SK-N-SH (cell line): Measurements from ENCODE around the gene ULK3.

ENCODE experiments used
- CHD2 ChIP-seq: fragments of 150-350 bp; IDR thresholded peaks from 2 replicates; pipeline ENCODE4 v1.6.1; 2018; ENCODE audit warnings: low read length; ENCODE audit not compliant: partially characterized antibody
- CTCF ChIP-seq: fragments of 200-600 bp; sonication (generic); IDR thresholded peaks from 2 replicates; pipeline ENCODE4 v1.6.1; 2017; ENCODE audit warnings: antibody characterized with exemption, mild to moderate bottlenecking, moderate library complexity
- EP300 ChIP-seq, 2 experiments: IDR thresholded peaks; 2 replicates each; pipeline versions ENCODE4 v1.4.0 to v1.6.1; 2012; ENCODE audit warnings: borderline replicate concordance in 1 of 2, low read depth in 1 of 2, low read length in 1 of 2
- EZH2phosphoT487 ChIP-seq: fragments of 200-600 bp; sonication (generic); IDR thresholded peaks from 2 replicates; pipeline ENCODE4 v1.6.1; 2017; ENCODE audit warnings: low read depth, mixed run types, mild to moderate bottlenecking, antibody characterized with exemption, moderate library complexity, borderline replicate concordance
- FOXJ3 ChIP-seq: sonication (generic); formaldehyde crosslinking; IDR thresholded peaks from 2 replicates; pipeline ENCODE4 v1.5.1; 2020; ENCODE audit warnings: mild to moderate bottlenecking, missing genetic modification reagents
- FOXM1 ChIP-seq: IDR thresholded peaks from 2 replicates; pipeline ENCODE4 v1.4.0; 2012; ENCODE audit warnings: low read depth, mild to moderate bottlenecking
- GABPA ChIP-seq: IDR thresholded peaks from 2 replicates; pipeline ENCODE4 v1.4.0; 2012; ENCODE audit warnings: low read depth, mild to moderate bottlenecking
- NFIC ChIP-seq: IDR thresholded peaks from 2 replicates; pipeline ENCODE4 v1.4.0; 2012; ENCODE audit warnings: borderline replicate concordance
- POLR2AphosphoS5 ChIP-seq: IDR thresholded peaks from 2 replicates; pipeline ENCODE4 v1.6.1; 2012; ENCODE audit warnings: low read depth, low read length
- REST ChIP-seq: IDR thresholded peaks from 2 replicates; pipeline ENCODE4 v1.6.1; 2012; ENCODE audit warnings: mild to moderate bottlenecking, low read depth, low read length, moderate library complexity
- SMC3 ChIP-seq: IDR thresholded peaks from 2 replicates; pipeline ENCODE4 v1.6.1; 2012; ENCODE audit warnings: low read depth, low read length, improper control_type of control experiment
- USF2 ChIP-seq: fragments of 150-350 bp; IDR thresholded peaks from 2 replicates; pipeline ENCODE4 v1.6.1; 2017; ENCODE audit warnings: antibody characterized with exemption, low read length, low read depth, borderline replicate concordance
- YY1 ChIP-seq: IDR thresholded peaks from 2 replicates; pipeline ENCODE4 v1.4.0; 2012; ENCODE audit warnings: low read depth, mild to moderate bottlenecking
- ZBTB33 ChIP-seq: IDR thresholded peaks from 2 replicates; pipeline ENCODE4 v1.4.0; 2012; ENCODE audit warnings: low read depth, borderline replicate concordance

GRCh38 chr15:74829486-74829885 is 13.5 kb downstream of the ULK3 start:
- TF ChIP-seq POLR2AphosphoS5: no peak
- no peak for TF ChIP-seq EZH2phosphoT487
- TF ChIP-seq CHD2: no peak
- no peak for TF ChIP-seq CTCF
- TF ChIP-seq SMC3: no peak
- TF ChIP-seq GABPA: no peak
- no peak for TF ChIP-seq REST
- TF ChIP-seq FOXM1: no peak
- TF ChIP-seq ZBTB33: no peak
- TF ChIP-seq FOXJ3 (CRISPR knock-in tag): no peak
- no peak for TF ChIP-seq USF2
- no peak for TF ChIP-seq NFIC
- TF ChIP-seq YY1: no peak
- no peak for TF ChIP-seq EP300 (IDR thresholded peaks at IDR 0.05; ENCODE audit: borderline replicate concordance in 1 of 2, low read depth in 1 of 2, low read length in 1 of 2)
